Left cardiac atrium (tissue), 4 donors: ENCODE measurements around the gene PLVAP. TPM values are rescaled to one million over a fixed set of nuclear protein-coding genes. Genes with fewer than 3 reads are reported as not detected.
A peak's percentile ranks its signal among the peaks of the same experiment; 100 is the strongest.
"Not testable (repeated sequence)": the region's sequence is repeated elsewhere in the genome, so short reads cannot be mapped to it uniquely, and the experiment has no call there.

ENCODE experiments used
- ATAC-seq, 2 donors: fragments of 200-7000 bp; cut with Tn5 transposase; one replicate each; pipeline ENCODE4 v1.9.1; 2020; ENCODE audit warnings: mild to moderate bottlenecking in 2 of 2, moderate library complexity in 2 of 2
- DNase-seq: peaks from one replicate; pipeline ENCODE4 v3.0.0-alpha.2; 2020
- intact Hi-C, 2 donors: fragments of 100-400 bp; cut with DNase I; formaldehyde crosslinking; loops; one replicate each; pipeline versions ENCODE4 v1.14.1 to v1.15.1; 2022 to 2023
- total RNA-seq, 2 donors: library from RNA; stranded (reverse); fragmentation: NEBNext Ultra II Directional; extraction: Animal tissue kit (Norgen Biotek cat#: 25700); gene quantifications; one replicate each; pipeline ENCODE4 v1.2.1, GENCODE V29; 2021
- donor health status: DM: no; HTN: yes; CAD: no.
- donor health status: DM: no; HTN: yes; CAD: no; lungs with severe emphysema.
- donor health status: DM: yes; HTN: yes; CAD: no.
- donor health status: Dilated cardiomyopathy.

Gene PLVAP
- total RNA-seq, 2 donors from 2014 or later, result 102 to 137 TPM

DNA sequence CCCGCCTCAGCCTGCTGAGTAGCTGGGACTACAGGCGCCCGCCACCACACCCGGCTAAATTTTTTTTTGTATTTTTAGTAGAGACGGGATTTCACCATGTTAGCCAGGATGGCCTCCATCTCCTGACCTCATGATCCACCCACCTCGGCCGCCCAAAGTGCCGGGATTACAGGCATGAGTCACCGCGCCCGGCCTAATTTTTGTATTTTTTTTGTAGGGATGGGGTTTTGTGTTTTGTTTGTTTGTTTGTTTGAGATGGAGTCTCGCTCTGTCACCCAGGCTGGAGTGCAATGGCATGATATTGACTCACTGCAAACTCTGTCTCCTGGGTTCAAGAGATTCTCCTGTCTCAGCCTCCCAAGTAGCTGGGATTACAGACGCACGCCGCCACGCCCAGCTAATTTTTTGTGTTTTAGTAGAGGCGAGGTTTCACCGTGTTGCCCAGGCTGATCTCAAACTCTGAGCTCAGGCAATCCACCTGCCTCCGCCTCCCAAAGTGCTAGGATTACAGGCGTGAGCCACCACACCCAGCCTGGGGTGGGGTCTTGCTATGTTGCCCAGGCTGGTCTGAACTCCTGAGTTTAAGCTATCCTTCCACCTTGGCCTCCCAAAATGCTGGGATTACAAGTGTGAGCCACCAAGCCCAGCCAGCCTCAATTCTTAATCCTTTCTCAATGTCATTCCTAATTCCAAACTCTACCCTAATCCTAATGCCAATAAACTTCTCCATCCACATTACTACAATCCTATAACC, 13.1 kb downstream of the PLVAP start:
- DNase-seq, intact Hi-C loops, ATAC-seq: not testable (repeated sequence)

DNA sequence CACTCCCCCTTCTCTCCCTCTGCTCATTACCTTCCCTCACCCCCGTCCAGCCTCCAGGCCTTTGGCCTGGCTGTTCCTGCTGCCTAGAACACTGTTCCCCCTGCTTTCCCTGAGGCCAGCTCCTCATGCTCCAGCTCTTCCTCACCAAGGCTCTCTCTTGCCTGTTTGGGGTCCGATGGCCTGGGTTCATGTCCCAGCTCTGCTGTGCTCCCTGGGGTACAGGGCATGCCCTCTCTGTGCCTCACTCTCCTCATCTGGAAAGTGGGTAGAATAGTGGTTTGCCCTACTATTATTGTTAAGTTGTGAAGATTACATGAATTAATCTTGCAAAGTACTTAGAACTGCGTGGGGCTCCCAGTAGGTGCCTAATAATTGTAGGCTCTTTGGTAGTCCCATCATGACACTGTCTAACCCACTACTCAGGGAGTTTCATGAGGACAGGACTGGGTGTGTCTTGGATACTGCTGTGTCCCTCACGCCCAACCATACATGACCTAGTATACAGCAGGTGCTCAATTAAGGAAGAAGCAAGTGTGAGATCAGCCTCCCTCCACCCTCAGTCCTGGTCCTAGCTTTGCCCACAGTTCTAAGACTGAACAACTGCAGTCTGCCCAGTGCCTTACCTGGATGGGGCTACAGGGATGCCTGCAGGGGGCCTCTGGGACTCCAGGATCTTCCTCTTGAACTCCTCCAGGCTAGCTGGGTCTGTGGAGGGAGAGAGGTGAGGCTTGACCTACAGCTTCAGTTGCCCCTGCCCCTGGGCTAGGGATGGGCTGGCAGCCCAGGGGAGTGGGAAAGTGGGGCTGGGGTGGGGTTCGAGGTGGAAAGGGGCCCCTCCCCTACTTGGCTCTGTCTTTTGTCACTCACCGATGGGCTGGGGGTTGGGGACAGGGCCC, 17.0 kb downstream of the PLVAP start:
- intact Hi-C loops, result no loop called here
- DNase-seq (no peak), ATAC-seq (no peak)

DNA sequence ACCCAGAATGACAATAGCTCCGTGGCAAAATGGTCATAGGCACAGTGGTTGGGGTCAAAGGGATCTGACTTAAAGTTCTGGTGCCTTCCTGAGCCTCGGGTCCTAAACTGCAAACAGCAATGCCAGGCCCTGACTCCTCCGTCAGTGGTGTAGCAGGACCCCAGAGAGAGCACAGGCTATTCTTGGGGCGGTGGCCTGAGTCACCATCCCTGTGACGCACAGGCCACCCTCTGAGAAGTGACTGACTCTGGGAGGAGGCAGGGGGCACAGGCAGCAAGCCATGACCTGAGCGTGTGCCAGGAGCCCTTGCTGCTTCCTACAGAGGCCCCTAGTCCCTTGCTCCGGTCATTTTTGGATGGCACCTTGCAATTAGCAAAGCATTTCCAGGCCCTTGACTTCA, 18.7 kb downstream of the PLVAP start:
- ATAC-seq, result peak; percentile 59 to 60

GRCh38 chr19:17357724-17358123, 19.4 kb downstream of the PLVAP start:
- intact Hi-C loops, result no loop called here
- DNase-seq, result no peak
- ATAC-seq, result peak in 1 of 2 donors; percentile 54

More for the DNA sequence above, 18.7 kb downstream of the PLVAP start:
- intact Hi-C loops, result no loop called here
- DNase-seq, result no peak

GRCh38 chr19:17357078-17357666, 20.0 kb downstream of the PLVAP start:
- intact Hi-C loops, result no loop called here
- no peak for DNase-seq
- no peak for ATAC-seq

- intact Hi-C loops, result no loop called here
- DNase-seq, result no peak
- no peak for ATAC-seq
Measured at GRCh38 chr19:17353386-17353785, 23.8 kb downstream of the PLVAP start.

GRCh38 chr19:17352608-17353280, 24.4 kb downstream of the PLVAP start:
- intact Hi-C loops, result no loop called here
- peak; percentile 44 to 49 for ATAC-seq
- peak; percentile 58 for DNase-seq

DNA sequence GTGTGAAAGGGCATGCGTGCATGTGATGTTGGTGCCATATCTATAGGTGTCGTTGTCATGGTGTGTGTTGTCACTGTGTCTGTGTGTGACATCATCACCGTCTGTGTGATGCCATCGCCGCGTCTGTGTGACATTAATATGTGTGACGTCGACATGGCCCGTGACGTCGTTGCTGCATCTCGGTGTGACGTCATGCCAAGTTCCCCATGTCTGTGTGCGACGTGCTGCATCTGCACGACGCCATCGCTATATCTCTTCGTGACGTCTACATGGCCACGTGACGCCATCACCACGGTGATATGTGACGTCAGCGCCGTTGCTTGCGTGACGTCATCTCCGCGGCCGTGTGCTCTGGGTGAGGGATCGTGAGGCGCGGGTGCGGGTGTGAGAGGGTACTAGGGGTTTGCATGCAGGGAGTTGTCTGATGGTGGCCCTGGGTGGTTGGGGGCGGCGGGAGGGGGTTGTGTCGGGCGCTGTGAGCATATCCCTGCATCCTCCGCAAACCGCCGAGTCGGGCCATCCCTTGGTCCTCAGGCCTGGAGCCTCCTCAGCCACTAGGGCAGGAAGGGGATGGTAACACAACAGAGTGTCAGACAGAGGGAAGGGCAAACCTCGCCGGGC, 25.2 kb downstream of the PLVAP start:
- intact Hi-C loops, result no loop called here
- ATAC-seq (no peak), DNase-seq (no peak)

DNA sequence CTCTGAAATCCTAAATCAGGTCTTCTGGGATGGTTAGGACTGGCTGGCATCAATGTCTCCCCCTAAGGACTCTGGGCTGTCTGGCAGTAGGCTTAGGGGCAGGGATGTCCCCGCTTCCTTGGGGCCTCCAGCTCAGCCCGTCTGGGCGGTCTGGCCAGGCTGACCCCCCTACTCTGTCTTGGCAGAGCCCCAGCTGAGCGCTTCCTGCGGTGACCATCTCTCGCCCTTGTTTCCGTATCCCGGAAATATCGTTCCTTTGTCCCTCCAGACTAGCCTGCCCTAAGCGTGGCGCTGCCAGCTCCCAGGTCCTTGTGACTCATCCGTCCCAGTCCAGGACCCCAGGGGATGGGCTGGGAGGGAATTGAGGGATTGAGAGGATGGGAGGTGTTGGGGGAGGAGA, 28.4 kb downstream of the PLVAP start:
- peak; percentile 60 to 80 for ATAC-seq
- intact Hi-C loops, result loop anchor here (5.0 kb wide), 3 partner anchors 39 to 509 kb away; partner anchors contain the start of gene RPL18A (in 1 of the 2)

GRCh38 chr19:17347877-17348276, 29.3 kb downstream of the PLVAP start:
- DNase-seq (no peak), ATAC-seq (no peak)
- intact Hi-C loops, result loop anchor here (1.0 to 5.0 kb wide), 4 partner anchors 38 to 509 kb away; partner anchors contain the start of gene RPL18A (in 1 of the 2)

More for the DNA sequence above, 28.4 kb downstream of the PLVAP start:
- peak; percentile 87 for DNase-seq

- intact Hi-C loops, result loop anchor here (1.0 to 5.0 kb wide), 4 partner anchors 39 to 510 kb away; partner anchors contain the start of gene RPL18A (in 1 of the 2)
- ATAC-seq (peak; percentile 52 to 55), DNase-seq (peak; percentile 61)
Measured at GRCh38 chr19:17347361-17347760, 29.8 kb downstream of the PLVAP start.

GRCh38 chr19:17346109-17346671, 31.0 kb downstream of the PLVAP start:
- ATAC-seq, result peak; percentile 82 to 84

GRCh38 chr19:17341845-17342244, 35.3 kb downstream of the PLVAP start:
- intact Hi-C loops, result loop anchor here in 1 of 2 donors (5.0 kb wide), 1 partner anchor 40 kb away; the partner anchor contains the start of gene ABHD8
- ATAC-seq, result no peak
- DNase-seq, result no peak

More at GRCh38 chr19:17346109-17346671, 31.0 kb downstream of the PLVAP start:
- DNase-seq, result peak; percentile 82
- intact Hi-C loops, result loop anchor here (5.0 kb wide), 3 partner anchors 41 to 511 kb away; partner anchors contain the start of gene RPL18A (in 1 of the 2)

- ATAC-seq (no peak), DNase-seq (no peak)
- intact Hi-C loops, result loop anchor here in 1 of 2 donors (5.0 kb wide), 1 partner anchor 39 kb away; the partner anchor contains the start of gene ABHD8
Measured at GRCh38 chr19:17341386-17341785, 35.8 kb downstream of the PLVAP start.

GRCh38 chr19:17340871-17341357, 36.2 kb downstream of the PLVAP start:
- DNase-seq, result no peak
- intact Hi-C loops, result loop anchor here in 1 of 2 donors (5.0 kb wide), 1 partner anchor 39 kb away; the partner anchor contains the start of gene ABHD8
- no peak for ATAC-seq

GRCh38 chr19:17340302-17340870, 36.8 kb downstream of the PLVAP start:
- no peak for ATAC-seq
- no peak for DNase-seq
- intact Hi-C loops, result loop anchor here in 1 of 2 donors (5.0 kb wide), 1 partner anchor 38 kb away; the partner anchor contains the start of gene ABHD8

- intact Hi-C loops, result no loop called here
- DNase-seq, result no peak
- no peak for ATAC-seq
Measured at GRCh38 chr19:17339088-17339741, 37.9 kb downstream of the PLVAP start.
